GM18870 (cell line): Measurements from ENCODE around the gene RHOB.
A peak's percentile ranks its signal among the peaks of the same experiment; 100 is the strongest.
"Not testable (repeated sequence)": the region's sequence is repeated elsewhere in the genome, so short reads cannot be mapped to it uniquely, and the experiment has no call there.

ENCODE experiments used
- ATAC-seq: cut with Tn5 transposase; IDR thresholded peaks from one replicate; pipeline ENCODE4 v1.9.1; 2021; ENCODE audit warnings: moderate library complexity; ENCODE audit not compliant: unreplicated experiment

Gene RHOB

GRCh38 chr2:20422402-20423271 lies 24.2 kb upstream of the RHOB start:
- no peak for ATAC-seq

DNA sequence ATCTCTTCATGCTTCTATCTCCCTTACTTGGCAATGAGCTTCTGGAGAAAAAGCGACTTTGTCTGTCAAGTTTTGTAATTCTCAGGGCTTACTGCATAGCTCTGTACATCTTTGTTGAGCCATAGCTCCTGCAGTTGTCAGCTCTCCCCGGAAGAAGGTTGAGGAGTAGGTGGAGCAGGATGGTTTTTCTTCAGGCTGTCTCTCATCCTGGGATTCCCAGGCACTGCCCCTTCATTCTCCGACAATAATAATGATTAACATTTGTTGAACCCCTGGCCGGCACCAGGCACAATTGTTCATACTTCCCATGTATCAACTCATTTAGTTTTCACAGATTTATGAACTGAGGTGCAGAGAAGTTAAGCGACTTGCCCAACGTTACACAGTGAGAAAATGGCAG lies 23.5 kb upstream of the RHOB start:
- no peak for ATAC-seq

- ATAC-seq, result no peak
These were observed 23.0 kb upstream of the RHOB start for GRCh38 chr2:20423847-20424246.

DNA sequence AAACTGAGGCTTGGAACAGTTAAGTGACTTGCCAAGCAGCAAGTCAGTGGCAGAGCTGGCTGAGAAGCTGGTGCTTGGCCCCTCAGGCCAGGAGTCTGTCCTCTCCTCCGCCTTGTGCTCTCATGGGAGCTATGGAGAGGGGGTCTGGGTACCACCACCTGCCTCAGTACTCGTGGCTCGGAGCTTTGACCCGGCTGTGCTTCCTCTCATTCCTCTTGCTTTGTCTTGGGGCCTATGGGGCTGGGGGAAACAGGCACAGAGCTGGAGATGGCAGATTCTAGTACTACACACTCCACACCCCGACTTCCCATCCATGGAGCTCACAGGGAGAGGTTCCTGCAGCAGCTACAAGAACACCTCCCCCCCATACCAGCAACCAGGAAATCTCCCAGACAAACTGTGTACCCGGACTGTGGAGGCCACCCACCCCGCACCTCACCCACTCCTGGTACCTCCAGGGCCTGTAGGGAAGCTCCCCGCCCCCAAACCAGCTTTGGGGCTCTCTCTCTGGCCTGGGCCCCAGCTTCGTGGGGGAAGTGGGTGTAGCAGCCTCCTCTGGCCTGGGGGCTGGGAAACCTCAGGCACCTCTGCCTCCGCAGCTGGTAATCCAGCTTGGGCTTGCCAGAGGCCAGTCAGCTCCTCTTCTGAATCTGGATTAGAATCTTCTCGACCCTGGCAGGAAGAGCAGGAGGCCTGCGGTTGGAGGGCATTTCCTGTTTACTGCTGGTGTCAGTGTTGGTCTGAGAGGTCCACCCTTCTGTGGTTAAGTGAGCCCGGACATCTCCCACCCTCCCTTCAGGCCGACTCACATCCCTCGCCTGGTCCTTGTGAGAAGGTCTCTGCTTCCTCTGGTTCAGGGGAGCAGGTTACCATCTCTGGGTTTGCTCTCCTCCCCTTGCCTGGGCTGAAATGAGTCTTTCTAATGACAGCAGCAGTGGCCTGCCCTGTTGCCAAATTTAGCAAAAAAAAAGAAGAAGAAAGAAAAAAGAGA lies 22.3 kb upstream of the RHOB start:
- peak; percentile 68 for ATAC-seq

DNA sequence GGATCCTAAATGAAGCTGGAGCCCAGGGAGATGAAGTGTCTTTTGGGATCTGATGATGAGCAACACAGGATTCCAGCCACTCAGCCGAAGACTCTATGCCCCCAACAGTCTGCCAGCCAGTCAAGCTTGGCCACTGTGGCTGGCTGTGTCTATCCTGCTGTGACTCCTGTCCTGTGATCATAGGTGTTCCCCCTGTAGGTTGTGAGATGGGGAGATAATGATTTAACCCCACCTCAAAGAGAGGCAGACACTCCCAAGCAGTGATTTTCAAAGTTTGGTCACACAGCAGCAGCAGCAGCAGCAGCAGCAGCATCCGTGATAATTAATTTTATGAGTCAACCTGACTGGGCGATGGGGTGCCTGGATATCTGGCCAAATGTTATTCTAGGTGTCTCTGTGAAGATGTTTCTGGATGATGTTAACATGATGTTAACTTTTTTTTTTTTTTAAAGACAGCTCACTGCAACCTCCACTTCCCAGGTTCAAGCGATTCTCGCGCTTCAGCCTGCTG lies 21.4 kb upstream of the RHOB start:
- no peak for ATAC-seq

GRCh38 chr2:20425884-20426283 lies 21.0 kb upstream of the RHOB start:
- ATAC-seq, result no peak

DNA sequence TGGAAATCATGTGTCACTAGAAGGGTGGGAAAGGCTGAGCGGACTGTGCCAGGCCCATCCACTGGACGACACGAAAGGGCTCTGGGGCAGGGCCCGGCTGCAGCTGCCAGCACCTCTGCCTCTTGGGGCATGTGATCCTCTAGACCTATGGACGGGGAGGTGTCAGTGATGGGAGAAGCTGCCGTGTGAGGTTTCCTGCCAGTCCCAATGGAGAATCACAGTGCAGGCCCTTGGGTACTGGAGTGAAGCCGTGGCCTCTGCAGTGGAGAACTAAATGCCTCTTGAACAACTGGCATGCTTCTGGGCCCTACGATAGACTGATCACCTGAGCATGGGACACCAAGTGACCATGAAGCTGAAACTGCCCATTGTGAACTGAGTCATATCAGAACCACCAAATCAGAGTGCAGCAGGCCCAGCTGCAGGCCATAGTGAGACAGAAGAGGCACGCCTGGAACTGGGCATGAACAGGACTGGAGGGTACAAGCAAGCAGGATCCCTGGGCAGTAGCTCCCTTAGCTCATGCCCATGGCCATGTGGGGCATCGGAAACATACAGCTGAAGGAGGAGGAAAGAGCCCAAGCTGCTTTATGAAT lies 18.8 kb upstream of the RHOB start:
- no peak for ATAC-seq

GRCh38 chr2:20428717-20429490 lies 18.0 kb upstream of the RHOB start:
- no peak for ATAC-seq

GRCh38 chr2:20429528-20429927 lies 17.3 kb upstream of the RHOB start:
- peak; percentile 63 for ATAC-seq

GRCh38 chr2:20430035-20430434 lies 16.8 kb upstream of the RHOB start:
- no peak for ATAC-seq

DNA sequence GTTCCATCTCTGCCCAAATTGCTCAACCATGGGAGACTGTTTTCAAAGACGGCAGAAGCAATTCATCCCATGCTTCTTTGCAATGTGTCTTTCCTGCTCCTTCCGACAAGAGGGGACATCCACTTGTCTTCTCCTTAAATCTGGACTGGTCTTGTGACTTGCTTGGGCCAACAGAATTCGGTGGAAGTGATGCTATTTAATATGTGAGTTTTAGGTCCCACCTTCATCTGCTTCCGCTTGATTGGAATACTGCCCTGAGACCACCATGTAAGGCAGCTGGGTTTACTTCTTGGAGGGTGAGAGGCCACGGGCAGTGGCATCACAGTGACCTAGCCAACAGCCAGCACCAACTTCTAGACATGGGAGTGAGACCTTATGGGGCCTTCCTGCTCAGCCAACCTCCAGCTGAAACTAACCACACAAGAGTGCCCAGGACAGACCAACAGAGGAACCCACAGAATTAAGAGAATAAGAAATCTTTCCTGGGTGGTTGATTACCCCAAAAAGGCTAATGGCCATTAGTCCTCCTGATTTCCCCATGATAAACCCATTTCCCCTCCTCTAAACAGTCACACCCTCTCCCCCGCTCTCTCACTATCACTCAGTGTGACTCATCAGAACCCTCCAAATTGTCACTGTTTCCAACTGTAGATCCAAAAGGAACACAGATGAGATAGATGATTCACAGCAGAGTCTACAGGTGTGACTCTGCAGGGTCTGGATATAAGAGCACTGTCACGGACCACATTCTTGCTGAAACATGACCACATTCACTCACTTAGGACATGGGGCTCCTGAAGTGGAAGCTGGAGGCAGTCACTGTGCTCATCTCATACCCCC lies 16.2 kb upstream of the RHOB start:
- ATAC-seq, result no peak

- ATAC-seq, result no peak
These were observed 15.6 kb upstream of the RHOB start for GRCh38 chr2:20431301-20431698.

GRCh38 chr2:20431772-20432171 lies 15.1 kb upstream of the RHOB start:
- no peak for ATAC-seq

GRCh38 chr2:20432714-20433113 lies 14.2 kb upstream of the RHOB start:
- no peak for ATAC-seq

DNA sequence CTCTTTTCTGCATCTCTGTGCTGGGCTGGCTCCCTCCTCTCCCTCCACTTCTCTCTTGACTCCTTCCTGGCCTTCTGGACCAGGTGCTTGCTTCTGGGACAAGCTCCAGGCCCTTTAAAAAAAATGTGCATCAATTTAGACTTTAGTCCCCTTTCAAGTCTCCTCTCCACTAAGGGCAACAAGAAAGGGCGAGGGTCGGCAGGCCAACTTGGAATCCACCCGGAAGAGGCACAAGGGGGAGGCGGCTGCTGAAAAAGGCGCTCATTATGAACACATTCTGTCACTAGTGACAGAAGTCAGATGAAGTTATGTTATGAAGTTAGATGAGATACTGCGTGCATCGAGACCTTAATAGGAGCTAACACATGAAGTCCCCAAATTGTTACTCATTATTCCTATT lies 13.6 kb upstream of the RHOB start:
- no peak for ATAC-seq

DNA sequence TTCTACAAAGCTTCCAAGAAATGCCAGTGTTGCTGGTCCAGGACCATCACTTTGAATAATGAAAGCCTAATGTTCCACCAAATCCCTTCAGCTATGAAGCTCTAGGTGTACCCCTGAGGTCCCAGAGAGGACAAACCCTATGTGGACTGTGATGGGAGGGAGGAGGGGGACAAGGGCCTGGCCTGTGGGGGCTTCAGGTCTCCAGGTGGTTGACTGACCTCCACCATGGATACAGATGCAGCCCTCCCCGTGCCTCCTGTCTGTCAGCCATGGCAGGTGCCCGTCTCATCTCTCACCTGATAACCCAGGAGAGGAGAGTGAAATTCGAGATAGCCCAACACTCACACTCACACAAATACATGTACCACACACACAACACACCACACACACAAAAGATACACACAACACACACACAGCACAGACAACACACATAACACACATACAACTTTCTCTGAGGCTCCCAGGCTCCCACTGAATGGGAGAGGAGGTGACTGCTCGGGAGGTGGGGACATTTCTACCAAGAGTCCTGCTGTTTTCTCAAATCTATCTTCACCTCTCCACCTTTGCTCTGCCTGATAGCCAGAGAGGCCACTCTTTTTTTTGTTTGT lies 12.8 kb upstream of the RHOB start:
- no peak for ATAC-seq

DNA sequence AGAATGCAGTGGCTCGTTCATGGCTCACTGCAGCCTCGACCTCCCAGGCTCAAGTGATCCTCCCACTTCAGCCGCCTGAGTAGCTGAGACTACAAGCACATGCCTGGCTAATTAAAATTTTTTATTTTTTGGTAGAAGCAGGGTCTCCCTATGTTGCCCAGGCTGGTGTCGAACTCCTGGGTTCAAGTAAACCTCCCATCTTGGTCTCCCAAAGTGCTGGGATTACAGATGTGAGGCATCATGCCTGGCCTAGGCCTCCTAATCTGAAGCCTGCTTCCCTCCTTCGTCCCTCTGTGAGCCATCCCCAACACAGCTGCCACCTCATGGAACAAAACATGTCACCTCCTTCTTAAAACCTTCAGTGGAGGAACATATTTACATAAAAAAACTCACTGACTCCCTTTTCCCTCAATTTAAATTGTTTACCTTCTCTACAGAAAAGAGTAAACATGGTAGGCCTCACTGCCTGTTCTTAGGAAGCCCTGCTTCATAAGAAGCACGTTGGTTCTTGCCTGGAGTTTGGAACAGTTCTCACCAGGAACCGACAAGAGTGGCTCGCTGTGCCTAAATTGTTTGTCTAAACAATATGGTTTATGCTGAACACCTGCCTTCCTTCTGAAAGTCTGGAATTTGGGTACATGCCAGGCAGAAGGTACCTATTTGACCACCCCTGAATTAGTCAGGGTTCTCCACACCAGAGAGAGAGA lies 12.1 kb upstream of the RHOB start:
- no peak for ATAC-seq

DNA sequence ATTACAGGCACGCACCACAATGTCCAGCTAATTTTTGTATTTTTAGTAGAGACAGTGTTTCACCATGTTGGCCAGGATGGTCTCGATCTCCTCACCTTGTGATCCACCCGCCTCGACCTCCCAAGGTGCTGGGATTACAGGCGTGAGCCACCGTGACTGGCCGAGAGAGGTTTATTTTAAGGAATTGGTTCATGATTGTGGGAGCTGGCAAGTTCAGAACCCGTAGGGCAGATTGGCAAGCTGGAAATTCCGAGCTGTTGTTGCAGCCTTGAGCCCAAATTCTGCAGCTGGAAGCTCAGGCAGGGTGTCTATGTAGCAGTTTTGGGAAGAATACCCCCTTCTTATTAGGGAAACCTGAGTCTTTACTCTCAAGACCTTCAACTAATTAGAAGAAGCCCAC lies 11.4 kb upstream of the RHOB start:
- not testable (repeated sequence) for ATAC-seq
